HEK293 (cell line): Measurements from ENCODE around the gene FKRP.

Experiments
- ELK4 ChIP-seq: IDR thresholded peaks from 2 replicates; pipeline ENCODE4 v1.6.1; 2011; ENCODE audit warnings: mild to moderate bottlenecking, low read depth, low read length, borderline replicate concordance
- FEZF1 ChIP-seq: fragments of 450-650 bp; formaldehyde crosslinking; IDR thresholded peaks from 2 replicates; pipeline ENCODE4 v1.5.1; 2016; ENCODE audit warnings: missing biosample characterization, missing genetic modification characterization
- MEIS1 ChIP-seq: sonication (generic); formaldehyde crosslinking; IDR thresholded peaks from 2 replicates; pipeline ENCODE4 v1.8.1; 2022; ENCODE audit warnings: missing genetic modification reagents, mild to moderate bottlenecking, borderline replicate concordance
- YY1 ChIP-seq: fragments of 450-650 bp; formaldehyde crosslinking; IDR thresholded peaks from 2 replicates; pipeline ENCODE4 v1.5.1; 2018; ENCODE audit warnings: missing biosample characterization, missing genetic modification characterization
- ZNF24 ChIP-seq: fragments of 450-650 bp; formaldehyde crosslinking; IDR thresholded peaks from 2 replicates; pipeline ENCODE4 v1.5.1; 2016; ENCODE audit warnings: missing biosample characterization, missing genetic modification characterization
- ZNF488 ChIP-seq: fragments of 450-650 bp; formaldehyde crosslinking; IDR thresholded peaks from 2 replicates; pipeline ENCODE4 v1.5.1; 2016; ENCODE audit warnings: missing biosample characterization, missing genetic modification characterization
- TF ChIP-seq, protein P1 (sequence below): fragments of 450-650 bp; formaldehyde crosslinking; IDR thresholded peaks from 2 replicates; pipeline ENCODE4 v1.5.1; 2016; ENCODE audit warnings: missing biosample characterization, missing genetic modification characterization
- TF ChIP-seq, protein P2 (sequence below): fragments of 450-650 bp; formaldehyde crosslinking; IDR thresholded peaks from 2 replicates; pipeline ENCODE4 v1.5.1; 2016; ENCODE audit warnings: missing biosample characterization, missing genetic modification characterization, low read depth

GRCh38 chr19:46753420-46754155 is 7.7 kb downstream of the FKRP start:
- TF ChIP-seq ELK4 (no peak), FEZF1 (tag by site-specific recombination) (no peak), YY1 (tag by site-specific recombination) (no peak), ZNF24 (no peak), MEIS1 (CRISPR knock-in tag) (no peak), ZNF488 (tag by site-specific recombination) (no peak)
- TF ChIP-seq, protein P1, sequence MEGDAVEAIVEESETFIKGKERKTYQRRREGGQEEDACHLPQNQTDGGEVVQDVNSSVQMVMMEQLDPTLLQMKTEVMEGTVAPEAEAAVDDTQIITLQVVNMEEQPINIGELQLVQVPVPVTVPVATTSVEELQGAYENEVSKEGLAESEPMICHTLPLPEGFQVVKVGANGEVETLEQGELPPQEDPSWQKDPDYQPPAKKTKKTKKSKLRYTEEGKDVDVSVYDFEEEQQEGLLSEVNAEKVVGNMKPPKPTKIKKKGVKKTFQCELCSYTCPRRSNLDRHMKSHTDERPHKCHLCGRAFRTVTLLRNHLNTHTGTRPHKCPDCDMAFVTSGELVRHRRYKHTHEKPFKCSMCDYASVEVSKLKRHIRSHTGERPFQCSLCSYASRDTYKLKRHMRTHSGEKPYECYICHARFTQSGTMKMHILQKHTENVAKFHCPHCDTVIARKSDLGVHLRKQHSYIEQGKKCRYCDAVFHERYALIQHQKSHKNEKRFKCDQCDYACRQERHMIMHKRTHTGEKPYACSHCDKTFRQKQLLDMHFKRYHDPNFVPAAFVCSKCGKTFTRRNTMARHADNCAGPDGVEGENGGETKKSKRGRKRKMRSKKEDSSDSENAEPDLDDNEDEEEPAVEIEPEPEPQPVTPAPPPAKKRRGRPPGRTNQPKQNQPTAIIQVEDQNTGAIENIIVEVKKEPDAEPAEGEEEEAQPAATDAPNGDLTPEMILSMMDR (tag by site-specific recombination) = peak; percentile 57
- TF ChIP-seq, protein P2, sequence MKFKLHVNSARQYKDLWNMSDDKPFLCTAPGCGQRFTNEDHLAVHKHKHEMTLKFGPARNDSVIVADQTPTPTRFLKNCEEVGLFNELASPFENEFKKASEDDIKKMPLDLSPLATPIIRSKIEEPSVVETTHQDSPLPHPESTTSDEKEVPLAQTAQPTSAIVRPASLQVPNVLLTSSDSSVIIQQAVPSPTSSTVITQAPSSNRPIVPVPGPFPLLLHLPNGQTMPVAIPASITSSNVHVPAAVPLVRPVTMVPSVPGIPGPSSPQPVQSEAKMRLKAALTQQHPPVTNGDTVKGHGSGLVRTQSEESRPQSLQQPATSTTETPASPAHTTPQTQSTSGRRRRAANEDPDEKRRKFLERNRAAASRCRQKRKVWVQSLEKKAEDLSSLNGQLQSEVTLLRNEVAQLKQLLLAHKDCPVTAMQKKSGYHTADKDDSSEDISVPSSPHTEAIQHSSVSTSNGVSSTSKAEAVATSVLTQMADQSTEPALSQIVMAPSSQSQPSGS = no peak
